ENCODE measurements around the gene C4orf17.

GRCh38 chr4:99529956-99530355 is 19.1 kb downstream of the C4orf17 start:
- TF ChIP-seq POLR2A (IDR thresholded peaks at IDR 0.05) = no peak
- TF ChIP-seq, protein P1, sequence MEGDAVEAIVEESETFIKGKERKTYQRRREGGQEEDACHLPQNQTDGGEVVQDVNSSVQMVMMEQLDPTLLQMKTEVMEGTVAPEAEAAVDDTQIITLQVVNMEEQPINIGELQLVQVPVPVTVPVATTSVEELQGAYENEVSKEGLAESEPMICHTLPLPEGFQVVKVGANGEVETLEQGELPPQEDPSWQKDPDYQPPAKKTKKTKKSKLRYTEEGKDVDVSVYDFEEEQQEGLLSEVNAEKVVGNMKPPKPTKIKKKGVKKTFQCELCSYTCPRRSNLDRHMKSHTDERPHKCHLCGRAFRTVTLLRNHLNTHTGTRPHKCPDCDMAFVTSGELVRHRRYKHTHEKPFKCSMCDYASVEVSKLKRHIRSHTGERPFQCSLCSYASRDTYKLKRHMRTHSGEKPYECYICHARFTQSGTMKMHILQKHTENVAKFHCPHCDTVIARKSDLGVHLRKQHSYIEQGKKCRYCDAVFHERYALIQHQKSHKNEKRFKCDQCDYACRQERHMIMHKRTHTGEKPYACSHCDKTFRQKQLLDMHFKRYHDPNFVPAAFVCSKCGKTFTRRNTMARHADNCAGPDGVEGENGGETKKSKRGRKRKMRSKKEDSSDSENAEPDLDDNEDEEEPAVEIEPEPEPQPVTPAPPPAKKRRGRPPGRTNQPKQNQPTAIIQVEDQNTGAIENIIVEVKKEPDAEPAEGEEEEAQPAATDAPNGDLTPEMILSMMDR (IDR thresholded peaks at IDR 0.05) = no peak
